Inflammatory macrophage treated with lipopolysaccharide for 4 hours (primary cell): ENCODE data around the gene SLC7A5.
A peak's percentile ranks its signal among the peaks of the same experiment; 100 is the strongest.

ENCODE experiments used
- DNase-seq: peaks from one replicate; pipeline ENCODE4 v3.0.0-alpha.2; 2020

SLC7A5 gene

GRCh38 chr16:87845213-87845612, 24.1 kb downstream of the SLC7A5 start:
- no peak for DNase-seq

GRCh38 chr16:87844809-87845208, 24.5 kb downstream of the SLC7A5 start:
- DNase-seq, result no peak

GRCh38 chr16:87844120-87844733, 25.1 kb downstream of the SLC7A5 start:
- no peak for DNase-seq

GRCh38 chr16:87843678-87844105, 25.6 kb downstream of the SLC7A5 start:
- DNase-seq, result no peak

GRCh38 chr16:87842209-87842869, 27.0 kb downstream of the SLC7A5 start:
- no peak for DNase-seq

- DNase-seq, result no peak
Measured at GRCh38 chr16:87841340-87842208, 27.7 kb downstream of the SLC7A5 start.

- DNase-seq, result no peak
Measured at GRCh38 chr16:87840271-87840978, 28.9 kb downstream of the SLC7A5 start.

- no peak for DNase-seq
Measured at GRCh38 chr16:87839542-87840270, 29.6 kb downstream of the SLC7A5 start.

GRCh38 chr16:87838643-87839541, 30.4 kb downstream of the SLC7A5 start:
- DNase-seq, result no peak

GRCh38 chr16:87837627-87838289, 31.5 kb downstream of the SLC7A5 start:
- DNase-seq, result no peak

GRCh38 chr16:87836844-87837581, 32.3 kb downstream of the SLC7A5 start:
- DNase-seq, result no peak

- DNase-seq, result no peak
Measured at GRCh38 chr16:87836346-87836843, 32.9 kb downstream of the SLC7A5 start.

GRCh38 chr16:87835882-87836331, 33.4 kb downstream of the SLC7A5 start:
- DNase-seq, result no peak

GRCh38 chr16:87834668-87835473, 34.4 kb downstream of the SLC7A5 start:
- DNase-seq, result no peak

GRCh38 chr16:87834005-87834667, 35.2 kb downstream of the SLC7A5 start:
- no peak for DNase-seq

- DNase-seq, result no peak
Measured at GRCh38 chr16:87833548-87833947, 35.8 kb downstream of the SLC7A5 start.

GRCh38 chr16:87832741-87833502, 36.4 kb downstream of the SLC7A5 start:
- DNase-seq, result peak; percentile 64
